Activated T-cell treated with anti-CD3 and anti-CD28 coated beads, Interleukin-2, amount 50 U/mL, for 1 hour (primary cell): Measurements from ENCODE around the gene UBE2E3.

Experiments used
- DNase-seq: peaks from one replicate; pipeline ENCODE4 v3.0.0-alpha.2; 2020

Gene UBE2E3

DNA sequence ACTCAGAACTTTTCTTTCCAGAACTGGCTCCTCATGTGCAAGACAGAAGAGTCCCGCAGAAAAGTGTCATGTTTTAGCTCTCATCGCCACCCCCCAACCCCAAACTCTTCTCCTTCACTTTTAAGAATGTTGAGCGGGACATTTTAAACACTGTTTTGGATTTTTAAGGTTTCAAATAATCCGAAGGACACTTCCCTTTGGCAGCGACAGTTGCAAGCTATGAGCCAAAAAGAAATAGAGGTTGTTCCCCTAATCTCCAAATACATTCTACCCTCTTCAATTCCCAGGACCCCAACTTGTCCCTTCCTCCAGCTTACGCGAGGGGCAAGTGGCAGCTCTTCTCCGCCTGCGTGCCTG lies 678 bp upstream of the UBE2E3 start:
- no peak for DNase-seq

GRCh38 chr2:180980943-180981911 lies 822 bp downstream of the UBE2E3 start:
- DNase-seq, result peak; percentile 44

DNA sequence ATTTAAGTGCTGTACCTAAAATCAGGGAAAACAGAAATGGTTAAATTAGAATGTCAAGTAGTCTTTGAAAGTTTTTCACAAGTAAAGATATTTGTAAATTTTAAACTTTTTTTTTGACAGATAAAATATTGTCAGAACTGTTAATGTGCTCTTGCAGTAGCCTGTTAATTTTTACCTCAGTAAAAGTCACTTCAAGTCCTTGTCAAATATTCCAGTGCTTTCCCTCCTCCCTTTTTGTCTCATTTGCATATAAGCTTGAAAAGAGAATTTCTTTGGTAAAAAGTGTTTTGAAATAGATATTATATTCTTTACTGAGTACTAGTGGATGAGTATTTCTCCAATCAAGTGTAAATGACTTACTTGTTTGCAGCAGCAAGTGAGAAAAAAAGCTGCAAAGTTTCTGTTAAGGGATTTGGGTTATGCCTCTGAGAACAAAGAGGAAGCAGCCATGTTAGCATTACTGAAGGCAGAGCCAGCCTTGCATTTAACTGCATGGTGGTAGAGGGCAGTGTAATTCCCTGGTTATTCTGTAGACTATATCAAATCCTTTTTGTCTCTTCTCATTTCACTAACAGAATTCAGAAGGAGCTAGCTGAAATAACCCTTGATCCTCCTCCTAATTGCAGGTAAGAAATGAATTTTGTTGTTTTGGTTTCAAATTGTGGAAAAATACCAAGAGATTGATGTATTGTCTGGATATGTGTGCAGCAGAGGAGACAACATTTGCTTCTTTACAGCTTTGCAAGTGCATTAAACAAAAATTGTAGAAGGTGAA lies 3.2 kb downstream of the UBE2E3 start:
- no peak for DNase-seq

DNA sequence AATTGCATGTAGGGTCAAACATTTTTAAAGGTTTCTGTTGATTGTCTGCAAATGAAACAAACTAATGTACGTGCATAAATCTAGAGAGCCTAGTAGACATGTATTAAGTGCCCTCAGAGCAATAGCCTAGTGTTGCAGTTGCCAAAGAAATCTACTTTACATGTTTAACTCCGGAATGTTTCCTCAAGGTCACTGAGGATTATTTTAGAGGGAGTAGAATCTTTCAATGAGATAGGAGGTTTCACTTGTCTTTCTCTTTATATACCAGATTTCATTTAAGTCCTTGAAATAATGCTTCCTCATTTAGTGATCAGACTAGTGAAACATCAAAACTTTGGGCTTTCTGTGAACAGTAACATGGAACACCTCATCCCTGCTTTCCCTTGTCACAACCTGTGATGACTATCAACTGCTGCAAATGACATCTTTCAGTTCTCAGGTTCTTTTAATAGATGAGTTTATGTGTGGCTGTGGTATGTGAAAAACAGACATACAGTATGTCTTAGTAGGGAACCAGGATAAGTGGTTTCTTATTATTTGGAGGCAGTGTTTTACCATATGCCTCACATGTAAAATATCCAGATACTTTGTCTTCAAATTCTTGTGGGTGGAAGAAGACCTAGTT lies 5.5 kb downstream of the UBE2E3 start:
- DNase-seq, result no peak

GRCh38 chr2:180987146-180987545 lies 6.7 kb downstream of the UBE2E3 start:
- no peak for DNase-seq

GRCh38 chr2:180990337-180990736 lies 9.9 kb downstream of the UBE2E3 start:
- DNase-seq, result no peak

DNA sequence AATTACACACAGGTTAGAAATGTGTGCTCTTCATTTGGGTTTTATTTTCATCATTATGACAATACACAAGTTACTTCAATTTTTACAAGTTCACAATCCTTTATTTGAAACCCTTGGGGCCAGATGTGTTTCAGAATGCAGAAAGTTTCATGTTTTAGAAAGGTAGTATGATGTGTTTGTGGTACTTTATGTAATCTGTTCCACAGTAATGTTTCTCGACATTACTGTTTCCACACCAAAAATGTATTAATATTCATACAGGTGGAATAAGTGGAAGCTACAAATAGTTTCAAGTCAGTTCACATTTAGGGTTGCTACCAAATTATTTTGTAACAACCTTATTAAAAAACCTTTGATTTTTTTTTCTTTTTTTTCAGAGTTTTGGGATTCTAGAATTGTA lies 10.4 kb downstream of the UBE2E3 start:
- DNase-seq, result no peak

GRCh38 chr2:180991361-180991760 lies 11.0 kb downstream of the UBE2E3 start:
- DNase-seq, result no peak

- DNase-seq, result no peak
Measured at GRCh38 chr2:180991820-180992219, 11.4 kb downstream of the UBE2E3 start.

GRCh38 chr2:180992994-180993393 lies 12.6 kb downstream of the UBE2E3 start:
- no peak for DNase-seq

DNA sequence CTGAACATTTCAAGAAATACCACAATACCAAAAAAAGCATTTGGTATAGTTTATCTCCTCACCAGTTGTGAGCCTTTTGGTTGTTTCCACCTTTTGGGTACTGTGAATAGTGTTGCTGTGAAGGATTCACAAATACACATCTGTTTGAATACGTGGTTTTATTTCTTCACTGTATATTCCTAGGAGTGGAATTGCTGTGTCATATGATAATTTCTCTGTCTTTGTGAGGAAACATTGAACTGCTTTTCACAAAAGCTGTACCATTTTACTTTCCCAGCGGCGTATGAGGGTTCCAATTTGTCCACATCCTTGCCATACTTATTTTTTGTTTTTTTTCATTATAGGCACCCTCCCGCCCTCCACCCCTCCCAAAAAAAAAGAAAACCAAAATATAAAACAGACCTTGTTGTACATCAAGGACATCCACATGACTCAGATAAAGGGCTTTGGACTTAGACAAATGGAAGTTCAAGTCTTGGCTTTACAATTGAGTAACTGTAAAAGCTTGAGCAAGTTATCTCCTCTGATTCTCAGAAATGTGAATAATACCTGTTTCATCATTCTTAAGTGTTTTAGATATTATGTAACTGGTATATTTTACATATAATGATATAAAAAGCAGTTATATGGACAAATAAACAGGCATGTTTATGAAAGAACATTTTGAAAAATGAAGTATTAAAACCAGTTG lies 19.0 kb downstream of the UBE2E3 start:
- DNase-seq, result no peak

DNA sequence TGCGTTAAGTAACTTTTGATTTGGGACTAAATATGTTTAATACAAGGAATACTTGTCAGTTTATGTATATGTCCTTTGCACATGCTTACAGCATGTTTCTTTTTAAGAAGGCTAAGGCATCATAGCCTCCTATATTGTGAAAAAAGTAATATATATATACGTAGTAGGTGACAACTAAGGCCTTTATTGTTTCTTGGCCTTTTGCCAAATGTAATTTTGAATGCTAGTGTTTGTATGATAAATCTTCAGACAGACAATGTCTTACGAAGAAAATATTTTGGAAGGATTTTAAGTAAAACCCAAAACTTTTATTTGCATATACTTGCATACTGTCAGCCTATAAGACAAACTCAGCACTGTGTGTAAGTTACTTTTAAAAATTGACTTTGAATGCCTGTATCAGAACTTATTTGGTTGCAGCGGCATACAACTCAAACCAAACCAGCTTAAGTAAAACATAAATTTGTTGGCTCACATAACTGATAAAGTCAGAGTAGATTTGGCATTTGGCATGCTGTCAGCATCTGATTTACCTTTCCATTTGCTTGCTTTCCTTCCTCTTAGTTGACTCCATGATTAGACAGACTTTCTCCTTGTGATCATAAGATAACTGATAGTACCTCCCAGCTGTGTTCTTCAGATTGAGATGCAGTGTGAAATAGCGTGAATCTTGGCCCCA lies 24.4 kb downstream of the UBE2E3 start:
- DNase-seq, result no peak

DNA sequence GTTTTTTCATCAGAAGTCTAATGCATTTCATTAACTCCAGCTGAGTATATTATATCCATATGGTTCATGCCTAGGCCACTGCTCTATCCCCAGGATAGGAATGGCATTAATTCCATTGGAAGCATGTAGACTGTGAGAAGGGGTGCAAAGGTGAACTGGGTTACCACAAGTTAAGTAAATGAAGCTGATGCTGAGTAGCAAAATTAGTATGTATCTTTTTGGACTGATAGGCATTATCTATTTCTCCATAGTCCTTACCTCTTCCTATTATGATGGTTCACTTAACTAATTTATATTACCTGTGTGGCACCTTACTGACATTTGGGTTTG lies 24.9 kb downstream of the UBE2E3 start:
- no peak for DNase-seq

DNA sequence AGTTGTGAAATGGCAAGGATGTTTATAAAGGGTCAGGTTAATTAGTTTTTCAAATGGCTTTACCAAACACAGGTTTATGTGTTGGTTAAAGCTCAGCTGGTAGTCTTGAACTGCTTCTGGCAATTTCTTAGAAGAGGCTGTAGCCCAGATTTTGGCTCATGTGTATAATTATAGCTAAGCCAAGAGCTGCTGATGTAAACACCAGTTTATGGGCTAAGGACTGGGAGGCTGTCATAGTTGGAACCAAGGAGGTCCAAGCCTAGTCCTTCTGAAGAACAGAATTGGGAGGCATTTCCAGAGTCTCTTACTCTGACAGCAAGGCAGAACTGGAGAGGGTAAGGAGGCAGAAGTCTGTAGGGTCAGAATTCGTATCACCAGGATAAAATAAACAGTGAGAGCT lies 25.4 kb downstream of the UBE2E3 start:
- no peak for DNase-seq

GRCh38 chr2:181007086-181007837 lies 26.9 kb downstream of the UBE2E3 start:
- DNase-seq, result no peak

DNA sequence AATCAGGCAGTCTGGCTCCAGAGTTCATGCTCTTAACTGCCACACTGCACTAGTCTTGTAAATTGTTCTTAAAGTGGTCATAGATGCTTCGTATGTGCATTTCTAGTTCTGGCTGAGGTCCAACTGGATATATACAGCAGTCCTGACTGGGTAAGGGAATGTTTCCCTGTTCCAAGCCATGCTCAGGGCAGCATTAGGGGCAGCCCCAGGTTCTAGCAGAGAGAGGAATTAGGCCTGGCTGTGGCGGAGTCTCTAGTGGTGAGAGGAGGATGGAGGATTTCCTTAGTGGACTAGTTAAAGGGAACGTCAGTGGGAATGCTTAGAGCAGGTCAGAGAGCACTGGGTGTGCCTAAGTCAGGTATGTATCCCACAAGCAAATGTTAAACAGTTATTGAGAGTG lies 28.0 kb downstream of the UBE2E3 start:
- no peak for DNase-seq

DNA sequence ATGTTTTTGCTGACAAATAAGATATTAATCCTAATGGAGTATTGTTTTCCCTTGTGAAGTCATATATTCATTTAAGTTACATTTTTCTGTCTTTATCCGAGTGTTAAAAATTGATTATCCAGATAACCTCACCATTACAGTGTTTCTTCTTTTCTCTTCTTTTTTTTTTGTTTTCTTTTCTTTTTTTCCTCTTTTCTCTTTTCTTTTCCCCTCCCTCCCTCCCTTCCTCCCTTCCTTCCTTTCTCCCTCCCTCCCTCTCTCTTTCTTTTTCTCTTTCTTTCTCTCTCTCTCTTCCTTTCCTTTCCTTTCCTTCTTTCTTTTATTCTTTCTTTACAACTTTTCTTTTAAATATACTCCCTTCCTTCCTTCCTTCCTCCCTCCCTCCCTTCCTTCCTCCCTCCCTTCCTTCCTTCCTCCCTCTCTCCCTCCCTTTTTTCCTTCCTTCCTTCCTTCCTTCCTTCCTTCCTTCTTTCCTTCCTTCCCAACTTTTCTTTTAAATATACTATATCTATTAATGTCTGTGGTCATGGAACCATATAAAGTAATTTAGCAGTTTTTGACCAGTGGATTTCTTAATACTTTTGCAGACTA lies 40.9 kb downstream of the UBE2E3 start:
- no peak for DNase-seq

DNA sequence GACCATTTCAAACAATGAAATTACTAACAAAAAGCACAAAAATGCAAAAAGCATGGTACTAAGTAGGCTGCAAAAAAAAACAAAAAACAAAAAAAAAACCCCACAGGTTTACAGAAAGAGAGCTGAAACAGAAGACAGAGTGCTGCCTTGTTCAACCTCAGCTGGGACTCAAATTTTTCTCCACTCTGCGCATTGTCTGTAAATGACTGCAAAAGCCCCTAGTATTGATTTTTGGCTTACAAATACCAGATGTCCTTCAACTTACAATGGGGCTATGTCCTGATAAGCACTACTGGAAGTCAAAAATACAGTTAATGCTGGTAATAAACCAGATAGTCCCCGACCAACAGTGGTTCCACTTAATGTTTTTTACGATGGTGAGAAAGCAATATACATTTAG lies 42.2 kb downstream of the UBE2E3 start:
- DNase-seq, result no peak

DNA sequence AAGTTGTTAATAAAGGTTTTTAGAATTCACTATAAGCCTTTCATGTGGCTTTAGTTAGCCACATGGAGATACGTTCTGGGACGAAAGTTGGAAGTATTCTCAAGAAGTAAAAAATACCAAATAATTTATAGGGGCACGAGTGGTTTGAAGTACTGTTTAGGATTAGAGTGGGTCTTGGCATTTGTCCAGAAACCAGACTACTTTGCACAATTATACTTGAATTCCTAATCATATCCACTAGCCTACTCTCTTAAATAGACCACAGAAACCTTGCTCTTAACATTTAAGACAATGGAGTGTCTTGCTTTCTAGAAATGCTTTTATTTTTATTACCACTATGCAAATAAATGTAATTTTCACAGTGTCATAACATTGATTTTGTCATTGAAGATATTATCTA lies 44.6 kb downstream of the UBE2E3 start:
- no peak for DNase-seq

DNA sequence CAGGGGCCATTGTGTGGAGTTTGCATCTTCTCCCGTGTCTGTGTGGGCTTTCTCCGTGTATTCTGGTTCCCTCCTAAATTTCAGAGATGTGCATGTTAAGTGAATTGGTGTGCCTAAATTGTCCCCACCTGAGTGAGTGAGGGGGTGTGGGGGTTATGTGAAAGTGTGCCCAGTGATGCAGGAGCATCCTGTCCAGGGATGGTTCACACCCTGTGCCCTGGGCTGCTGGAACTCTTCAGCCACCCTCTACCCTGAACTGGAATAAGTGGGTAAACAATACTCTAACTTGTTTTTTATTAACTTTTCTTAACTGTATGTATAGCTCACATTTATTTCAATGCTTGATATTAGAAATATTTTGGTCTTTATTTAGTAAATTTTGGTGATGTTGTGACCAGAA lies 56.0 kb downstream of the UBE2E3 start:
- DNase-seq, result no peak

- no peak for DNase-seq
Measured at GRCh38 chr2:181036848-181037603, 56.6 kb downstream of the UBE2E3 start.
